B cell (primary cell): ENCODE measurements around the gene PLD3.

Source experiments
- EZH2 ChIP-seq: IDR thresholded peaks from 2 replicates; pipeline ENCODE4 v1.6.1; 2012; ENCODE audit warnings: borderline replicate concordance, low read depth, mild to moderate bottlenecking, moderate library complexity, low read length; ENCODE audit not compliant: insufficient read depth, poor library complexity, severe bottlenecking
- TF ChIP-seq, protein P1 (sequence below): fragments of 200-600 bp; IDR thresholded peaks from one replicate; pipeline ENCODE4 v1.8.0; 2022; ENCODE audit warnings: antibody characterized with exemption, mild to moderate bottlenecking

DNA sequence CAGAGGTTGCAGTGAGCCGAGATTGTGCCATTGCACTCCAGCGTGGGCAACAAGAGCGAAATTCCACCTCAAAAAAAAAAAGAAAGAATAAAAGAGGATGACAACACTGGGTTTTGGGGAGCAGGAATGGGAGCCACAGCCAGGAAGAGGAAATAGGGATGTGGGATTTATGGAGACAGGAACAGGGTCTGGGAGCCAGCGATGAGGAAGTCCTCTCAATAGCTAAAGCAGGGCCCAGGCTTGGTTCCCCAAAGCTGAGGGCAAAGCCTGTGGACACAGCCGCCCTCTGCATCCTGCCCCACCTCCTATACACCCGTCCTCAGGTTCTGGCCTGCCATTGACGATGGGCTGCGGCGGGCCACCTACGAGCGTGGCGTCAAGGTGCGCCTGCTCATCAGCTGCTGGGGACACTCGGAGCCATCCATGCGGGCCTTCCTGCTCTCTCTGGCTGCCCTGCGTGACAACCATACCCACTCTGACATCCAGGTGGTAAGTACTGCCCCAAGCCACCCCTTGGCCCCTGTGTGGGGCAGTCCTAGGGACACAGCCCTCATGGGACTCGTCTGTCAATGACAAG is 27.9 kb downstream of the PLD3 start:
- TF ChIP-seq, protein P1, sequence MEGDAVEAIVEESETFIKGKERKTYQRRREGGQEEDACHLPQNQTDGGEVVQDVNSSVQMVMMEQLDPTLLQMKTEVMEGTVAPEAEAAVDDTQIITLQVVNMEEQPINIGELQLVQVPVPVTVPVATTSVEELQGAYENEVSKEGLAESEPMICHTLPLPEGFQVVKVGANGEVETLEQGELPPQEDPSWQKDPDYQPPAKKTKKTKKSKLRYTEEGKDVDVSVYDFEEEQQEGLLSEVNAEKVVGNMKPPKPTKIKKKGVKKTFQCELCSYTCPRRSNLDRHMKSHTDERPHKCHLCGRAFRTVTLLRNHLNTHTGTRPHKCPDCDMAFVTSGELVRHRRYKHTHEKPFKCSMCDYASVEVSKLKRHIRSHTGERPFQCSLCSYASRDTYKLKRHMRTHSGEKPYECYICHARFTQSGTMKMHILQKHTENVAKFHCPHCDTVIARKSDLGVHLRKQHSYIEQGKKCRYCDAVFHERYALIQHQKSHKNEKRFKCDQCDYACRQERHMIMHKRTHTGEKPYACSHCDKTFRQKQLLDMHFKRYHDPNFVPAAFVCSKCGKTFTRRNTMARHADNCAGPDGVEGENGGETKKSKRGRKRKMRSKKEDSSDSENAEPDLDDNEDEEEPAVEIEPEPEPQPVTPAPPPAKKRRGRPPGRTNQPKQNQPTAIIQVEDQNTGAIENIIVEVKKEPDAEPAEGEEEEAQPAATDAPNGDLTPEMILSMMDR = no peak
- TF ChIP-seq EZH2 = no peak
